UCSD-AML1 (cell line): ENCODE results near the gene HELZ.

Experiments used
- DNase-seq: peaks from one replicate; lab custom pipeline; 2025; ENCODE audit not compliant: unreplicated experiment; lab: John Stamatoyannopoulos, UW

HELZ gene

GRCh38 chr17:67196422-67196821 lies 48.6 kb downstream of the HELZ start:
- no peak for DNase-seq

GRCh38 chr17:67194134-67194533 lies 50.9 kb downstream of the HELZ start:
- DNase-seq: no peak

GRCh38 chr17:67187927-67188326 lies 57.1 kb downstream of the HELZ start:
- no peak for DNase-seq

GRCh38 chr17:67186782-67187181 lies 58.2 kb downstream of the HELZ start:
- no peak for DNase-seq

- DNase-seq: no peak
These were observed 61.5 kb downstream of the HELZ start for GRCh38 chr17:67183531-67183930.

GRCh38 chr17:67181825-67182224 lies 63.2 kb downstream of the HELZ start:
- DNase-seq: no peak

GRCh38 chr17:67180275-67180674 lies 64.7 kb downstream of the HELZ start:
- no peak for DNase-seq

- DNase-seq: no peak
These were observed 66.4 kb downstream of the HELZ start for GRCh38 chr17:67178555-67178954.

GRCh38 chr17:67177732-67178131 lies 67.3 kb downstream of the HELZ start:
- no peak for DNase-seq

GRCh38 chr17:67174190-67174589 lies 70.8 kb downstream of the HELZ start:
- DNase-seq: no peak

- no peak for DNase-seq
These were observed 73.4 kb downstream of the HELZ start for GRCh38 chr17:67171560-67171959.

GRCh38 chr17:67168496-67168895 lies 76.5 kb downstream of the HELZ start:
- no peak for DNase-seq

GRCh38 chr17:67165201-67165600 lies 79.8 kb downstream of the HELZ start:
- DNase-seq: no peak

- no peak for DNase-seq
These were observed 80.7 kb downstream of the HELZ start for GRCh38 chr17:67164302-67164701.

GRCh38 chr17:67162771-67163170 lies 82.2 kb downstream of the HELZ start:
- DNase-seq: no peak

GRCh38 chr17:67161573-67161972 lies 83.4 kb downstream of the HELZ start:
- no peak for DNase-seq

GRCh38 chr17:67160791-67161190 lies 84.2 kb downstream of the HELZ start:
- DNase-seq: no peak

GRCh38 chr17:67157732-67158639 lies 87.0 kb downstream of the HELZ start:
- DNase-seq: no peak

GRCh38 chr17:67156269-67157199 lies 88.5 kb downstream of the HELZ start:
- DNase-seq: no peak

GRCh38 chr17:67152824-67153223 lies 92.2 kb downstream of the HELZ start:
- DNase-seq: no peak

- no peak for DNase-seq
These were observed 93.3 kb downstream of the HELZ start for GRCh38 chr17:67151717-67152116.

GRCh38 chr17:67150826-67151225 lies 94.2 kb downstream of the HELZ start:
- no peak for DNase-seq
